AG04450 (cell line): ENCODE measurements around the gene PDGFRA. TPM values are rescaled to one million over a fixed set of nuclear protein-coding genes. Genes with fewer than 3 reads are reported as not detected.

Source experiments
- CTCF ChIA-PET: fragments of 300-600, 350-600 bp; formaldehyde crosslinking; extraction: SDS; loops from one replicate; lab custom pipeline; 2022; ENCODE audit warnings: antibody characterized with exemption, inconsistent platforms; lab: Charles Lee
- POLR2A ChIA-PET: fragments of 350-600 bp; formaldehyde crosslinking; extraction: SDS; loops from one replicate; lab custom pipeline; 2021; ENCODE audit warnings: antibody characterized with exemption, inconsistent platforms; lab: Yijun Ruan, JAX
- DNase-seq: peaks from one replicate; pipeline ENCODE4 v3.0.0-alpha.2; 2011; ENCODE audit warnings: low read depth, low spot score
- H3K27ac ChIP-seq: one replicate; pipeline ENCODE4 v1.5.1; 2012; ENCODE audit warnings: low read depth, low read length, control low read depth
- H3K27me3 ChIP-seq: one replicate; pipeline ENCODE4 v1.6.0; 2012; ENCODE audit warnings: low read length; ENCODE audit not compliant: control insufficient read depth, insufficient read depth
- H3K4me3 ChIP-seq: 2 replicates; pipeline ENCODE4 v1.5.1; 2011; ENCODE audit warnings: mild to moderate bottlenecking, low read depth, low read length, control low read depth
- H3K9me3 ChIP-seq: 2 replicates; pipeline ENCODE4 v1.5.1; 2012; ENCODE audit warnings: low read length; ENCODE audit not compliant: control insufficient read depth, insufficient read depth
- polyA plus RNA-seq: library from polyadenylated mRNA; depleted of rRNA; stranded (reverse); fragments of >200 nt; gene quantifications from 2 replicates; pipeline ENCODE4 v1.2.3, GENCODE V29; 2011
- TF ChIP-seq, protein P1 (sequence below): IDR thresholded peaks from 2 replicates; pipeline ENCODE4 v1.5.1; 2011; ENCODE audit warnings: low read depth, low read length, control low read depth, inconsistent platforms

PDGFRA gene
- polyA plus RNA-seq, 1 experiment, result 464 TPM

DNA sequence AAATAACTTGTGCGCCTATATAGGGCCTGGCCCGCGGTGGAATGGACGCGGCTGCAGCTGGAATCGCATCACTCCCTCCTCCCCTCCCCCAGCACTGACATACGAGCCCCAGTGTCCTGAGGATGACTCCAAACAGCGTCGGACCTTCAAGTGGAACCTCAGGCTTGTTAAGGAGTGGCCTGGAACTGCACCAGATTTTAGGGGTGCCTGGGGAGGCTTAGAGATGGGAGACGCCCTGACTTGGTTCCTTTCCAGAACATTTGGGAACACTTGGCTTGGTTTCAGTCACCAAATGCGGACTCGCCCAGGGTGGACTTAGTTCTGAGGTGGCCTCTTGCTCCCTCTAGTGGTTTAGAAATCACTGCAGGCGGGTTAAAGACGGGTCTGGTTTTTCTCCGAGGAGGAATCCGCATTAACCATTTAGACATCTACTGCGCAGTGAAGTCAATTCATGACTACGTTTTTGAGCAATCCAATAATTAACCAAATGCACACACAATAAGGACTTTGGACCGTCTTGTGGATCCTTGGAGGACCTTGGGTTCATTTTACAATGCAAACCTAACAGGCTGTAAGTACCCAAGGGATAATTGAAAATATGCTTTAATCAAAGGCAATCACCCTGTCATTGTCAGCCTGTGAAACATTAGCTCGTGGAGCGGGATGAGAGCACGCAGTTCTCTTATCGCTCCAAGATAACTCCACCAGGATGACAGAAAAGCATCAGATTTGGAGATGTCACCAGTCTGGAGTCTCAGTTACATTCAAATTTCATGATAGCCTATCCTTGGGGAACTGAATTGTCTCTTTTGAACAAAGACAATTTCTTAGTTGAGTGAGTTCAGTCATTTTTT lies 11.2 kb upstream of the PDGFRA start:
- DNase-seq, result peak; percentile 64
- Histone ChIP-seq H3K27me3 (no peaks in the 10 kb centered on the region), H3K9me3 (no peaks in the 10 kb centered on the region), H3K4me3 (peak overlapping the region; percentile 61), H3K27ac (no peak overlapping the region)
- TF ChIP-seq, protein P1, sequence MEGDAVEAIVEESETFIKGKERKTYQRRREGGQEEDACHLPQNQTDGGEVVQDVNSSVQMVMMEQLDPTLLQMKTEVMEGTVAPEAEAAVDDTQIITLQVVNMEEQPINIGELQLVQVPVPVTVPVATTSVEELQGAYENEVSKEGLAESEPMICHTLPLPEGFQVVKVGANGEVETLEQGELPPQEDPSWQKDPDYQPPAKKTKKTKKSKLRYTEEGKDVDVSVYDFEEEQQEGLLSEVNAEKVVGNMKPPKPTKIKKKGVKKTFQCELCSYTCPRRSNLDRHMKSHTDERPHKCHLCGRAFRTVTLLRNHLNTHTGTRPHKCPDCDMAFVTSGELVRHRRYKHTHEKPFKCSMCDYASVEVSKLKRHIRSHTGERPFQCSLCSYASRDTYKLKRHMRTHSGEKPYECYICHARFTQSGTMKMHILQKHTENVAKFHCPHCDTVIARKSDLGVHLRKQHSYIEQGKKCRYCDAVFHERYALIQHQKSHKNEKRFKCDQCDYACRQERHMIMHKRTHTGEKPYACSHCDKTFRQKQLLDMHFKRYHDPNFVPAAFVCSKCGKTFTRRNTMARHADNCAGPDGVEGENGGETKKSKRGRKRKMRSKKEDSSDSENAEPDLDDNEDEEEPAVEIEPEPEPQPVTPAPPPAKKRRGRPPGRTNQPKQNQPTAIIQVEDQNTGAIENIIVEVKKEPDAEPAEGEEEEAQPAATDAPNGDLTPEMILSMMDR, result peak; percentile 92
- ChIA-PET POLR2A (no interaction called here), CTCF (interaction anchor here (0.5 to 3.1 kb wide), 21 partner anchors 16 to 1203 kb away, joined by 3 to 25 read pairs (median 4); no protein-coding TSS in a partner anchor)

DNA sequence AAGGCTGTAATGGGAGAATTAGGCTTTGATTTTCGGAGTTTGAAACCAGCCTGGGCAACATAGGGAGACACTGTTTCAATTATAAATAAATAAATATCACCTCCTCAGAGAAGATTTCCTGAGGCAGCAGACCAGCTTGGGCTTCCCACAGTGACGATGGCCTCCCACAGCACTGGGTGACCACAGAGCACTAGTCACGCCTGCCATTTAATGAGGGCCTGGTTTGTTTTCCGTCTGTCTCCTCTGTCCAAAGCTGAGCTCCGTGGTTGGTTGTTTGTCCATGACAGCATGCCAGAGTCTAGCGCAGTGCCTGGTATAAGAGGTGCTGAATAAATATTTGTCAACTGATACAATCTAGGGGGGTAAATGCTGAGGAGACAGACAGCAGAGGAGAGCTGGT lies 10.4 kb upstream of the PDGFRA start:
- Histone ChIP-seq H3K4me3 (no peak overlapping the region), H3K27me3 (no peaks in the 10 kb centered on the region), H3K27ac (no peak overlapping the region), H3K9me3 (no peaks in the 10 kb centered on the region)
- TF ChIP-seq, protein P1, result no peak
- ChIA-PET CTCF (interaction anchor here (0.7 to 2.2 kb wide), 15 partner anchors 15 to 1204 kb away, joined by 3 to 25 read pairs (median 4); no protein-coding TSS in a partner anchor), POLR2A (no interaction called here)
- DNase-seq, result no peak

DNA sequence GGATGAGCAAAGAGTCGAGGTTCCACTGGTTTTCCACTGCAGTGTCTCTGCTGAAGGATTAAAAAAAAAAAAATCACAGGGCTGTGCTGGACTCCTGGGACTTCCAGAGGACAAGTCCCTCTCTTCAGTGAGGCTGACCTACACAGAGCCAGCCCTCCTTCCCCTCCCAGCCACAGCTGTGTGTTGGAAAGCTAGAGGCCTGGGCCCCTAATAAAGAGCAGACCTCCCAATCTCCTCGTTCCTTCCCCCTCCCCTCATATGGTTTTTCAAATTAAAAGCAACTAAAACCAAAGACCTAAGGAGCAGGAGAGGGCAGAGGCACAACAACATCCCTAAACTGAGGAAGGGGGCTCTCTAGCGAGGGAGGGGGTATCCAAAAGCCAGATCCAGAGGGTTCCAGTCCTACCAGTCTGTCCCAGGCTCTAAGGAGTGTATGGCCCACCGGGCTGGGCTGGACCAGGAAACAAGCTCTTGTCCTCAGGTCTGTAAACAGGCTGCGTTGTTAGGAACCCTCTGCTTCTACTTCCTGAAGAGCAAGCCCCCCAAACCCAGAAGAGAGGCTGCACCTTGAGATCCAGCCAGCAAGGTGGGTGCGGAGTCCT lies 4.0 kb upstream of the PDGFRA start:
- TF ChIP-seq, protein P1, result no peak
- H3K27me3 ChIP-seq, result no peaks in the 10 kb centered on the region
- ChIA-PET CTCF (interaction anchor here (0.9 to 1.5 kb wide), 2 partner anchors 266 to 317 kb away, joined by 3 to 7 read pairs; no protein-coding TSS in a partner anchor), POLR2A (interaction anchor here (0.5 to 1.2 kb wide), 3 partner anchors 151 to 317 kb away, joined by 3 read pairs; no protein-coding TSS in a partner anchor)
- peak overlapping the region; percentile 13 for H3K4me3 ChIP-seq
- no peak for DNase-seq
- H3K27ac ChIP-seq, result peak overlapping the region; percentile 11
- no peaks in the 10 kb centered on the region; the same call in 1 of the 2 replicates for H3K9me3 ChIP-seq

DNA sequence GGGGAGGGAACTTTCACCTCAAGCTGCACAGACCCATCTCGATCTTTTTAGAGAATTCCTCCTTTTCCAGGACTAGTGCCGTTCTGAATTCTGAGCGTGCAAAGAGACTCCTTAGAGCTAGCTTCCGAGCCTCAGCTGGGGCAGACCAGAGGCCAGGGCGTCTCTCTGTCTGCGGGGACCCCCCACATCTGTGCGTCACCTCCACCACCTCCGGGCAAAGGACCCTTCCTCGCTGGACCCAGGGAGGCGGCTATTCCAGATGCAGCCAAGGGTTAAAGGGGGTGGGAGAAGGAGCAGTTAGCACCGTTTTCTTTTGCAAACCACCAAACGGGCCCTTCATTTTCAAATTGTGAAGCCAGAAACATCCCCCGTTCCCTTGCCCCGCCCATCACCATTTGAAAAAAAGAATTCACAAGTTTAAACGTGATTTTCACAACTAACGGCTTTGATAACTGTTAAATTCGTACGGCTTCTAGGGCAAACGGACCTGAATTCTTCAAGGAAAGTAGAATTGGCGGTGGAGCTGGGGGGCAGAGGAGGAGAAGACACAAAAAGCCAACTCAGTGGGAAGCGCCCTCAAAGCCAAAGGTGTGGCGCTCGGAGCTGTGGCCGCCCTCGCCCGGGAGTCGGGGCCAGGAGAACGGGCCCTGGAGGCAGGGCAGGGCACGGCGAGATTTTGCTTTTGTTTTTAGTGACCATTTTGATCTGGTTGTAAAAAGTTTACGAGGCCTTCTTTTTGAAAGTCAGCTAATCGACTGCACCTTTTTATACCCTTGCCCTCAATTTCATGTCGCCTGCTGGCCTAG lies 3.3 kb upstream of the PDGFRA start:
- DNase-seq, result no peak
- POLR2A ChIA-PET, result interaction anchor here (0.5 to 1.2 kb wide), 3 partner anchors 152 to 317 kb away, joined by 3 read pairs; no protein-coding TSS in a partner anchor
- Histone ChIP-seq H3K4me3 (peak overlapping the region; percentile 97), H3K9me3 (peaks cover 4% of the 10 kb centered on the region; the same call in 1 of the 2 replicates), H3K27me3 (no peaks in the 10 kb centered on the region), H3K27ac (peak overlapping the region; percentile 86)
- TF ChIP-seq, protein P1, result no peak
- CTCF ChIA-PET, result interaction anchor here (0.6 to 2.3 kb wide), 3 partner anchors 141 to 317 kb away, joined by 3 to 16 read pairs (median 10); no protein-coding TSS in a partner anchor
